ENCODE data around the gene PHB1.
"Not testable (repeated sequence)": the region's sequence is repeated elsewhere in the genome, so short reads cannot be mapped to it uniquely, and the experiment has no call there.

Gene PHB1

DNA sequence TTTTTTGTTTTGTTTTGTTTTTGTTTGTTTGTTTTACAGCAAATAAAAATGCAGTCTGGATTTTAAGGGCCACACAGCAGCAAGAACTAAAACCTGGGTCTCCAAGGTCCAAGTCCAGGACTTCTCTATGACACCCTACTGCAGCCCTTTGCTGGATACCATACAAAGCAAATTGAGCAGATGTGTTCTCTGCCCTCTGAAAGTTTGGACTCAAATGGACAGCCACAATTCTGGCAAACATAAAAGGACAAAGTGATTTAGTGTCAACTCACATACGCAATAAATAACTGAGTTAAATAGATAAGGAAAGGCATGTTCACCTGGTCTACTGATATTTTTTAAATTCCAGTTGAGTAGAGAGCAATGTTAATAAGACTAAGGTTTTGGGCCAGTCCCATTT lies 44.9 kb downstream of the PHB1 start:
- no peaks in the 10 kb centered on the region for H3K4me1 ChIP-seq (ENCODE audit: control insufficient read depth in 1 of 2, insufficient read depth in 2 of 2, low read length in 2 of 2)
- no peaks in the 10 kb centered on the region for H3K9me3 ChIP-seq (ENCODE audit: control insufficient read depth in 1 of 2, low read length in 2 of 2)
- no peak overlapping the region for H3K27ac ChIP-seq (ENCODE audit: low read length)
- no peaks in the 10 kb centered on the region for H3K27me3 ChIP-seq (ENCODE audit: low read depth, low read length)
- H3K36me3 ChIP-seq (ENCODE audit: control insufficient read depth in 1 of 2, insufficient read depth in 2 of 2, low read length in 2 of 2), result no peaks in the 10 kb centered on the region
- no peak overlapping the region for H3K4me3 ChIP-seq (ENCODE audit: low read depth in 1 of 2, low read length in 2 of 2)

GRCh38 chr17:49369089-49369488 lies 45.6 kb downstream of the PHB1 start:
- Histone ChIP-seq H3K4me3 (ENCODE audit: low read depth in 1 of 2, low read length in 2 of 2) (no peak overlapping the region), H3K4me1 (ENCODE audit: control insufficient read depth in 1 of 2, insufficient read depth in 2 of 2, low read length in 2 of 2) (no peaks in the 10 kb centered on the region), H3K9me3 (ENCODE audit: control insufficient read depth in 1 of 2, low read length in 2 of 2) (no peaks in the 10 kb centered on the region), H3K36me3 (ENCODE audit: control insufficient read depth in 1 of 2, insufficient read depth in 2 of 2, low read length in 2 of 2) (no peaks in the 10 kb centered on the region), H3K27me3 (ENCODE audit: low read depth, low read length) (no peaks in the 10 kb centered on the region), H3K27ac (ENCODE audit: low read length) (no peak overlapping the region)

- no peaks in the 10 kb centered on the region for H3K9me3 ChIP-seq (ENCODE audit: control insufficient read depth in 1 of 2, low read length in 2 of 2)
- no peaks in the 10 kb centered on the region for H3K27me3 ChIP-seq (ENCODE audit: low read depth, low read length)
- peaks cover 0 to 2% of the 10 kb centered on the region in 2 donors for H3K4me1 ChIP-seq (ENCODE audit: control insufficient read depth in 1 of 2, insufficient read depth in 2 of 2, low read length in 2 of 2)
- no peak overlapping the region for H3K4me3 ChIP-seq (ENCODE audit: low read depth in 1 of 2, low read length in 2 of 2)
- H3K36me3 ChIP-seq (ENCODE audit: control insufficient read depth in 1 of 2, insufficient read depth in 2 of 2, low read length in 2 of 2), result no peaks in the 10 kb centered on the region
- H3K27ac ChIP-seq (ENCODE audit: low read length), result no peak overlapping the region
These were observed 49.0 kb downstream of the PHB1 start for GRCh38 chr17:49365667-49366066.

- H3K36me3 ChIP-seq (ENCODE audit: control insufficient read depth in 1 of 2, insufficient read depth in 2 of 2, low read length in 2 of 2); H3K4me3 ChIP-seq (ENCODE audit: low read depth in 1 of 2, low read length in 2 of 2); H3K9me3 ChIP-seq (ENCODE audit: control insufficient read depth in 1 of 2, low read length in 2 of 2); H3K27me3 ChIP-seq (ENCODE audit: low read depth, low read length); H3K27ac ChIP-seq (ENCODE audit: low read length); H3K4me1 ChIP-seq (ENCODE audit: control insufficient read depth in 1 of 2, insufficient read depth in 2 of 2, low read length in 2 of 2): not testable (repeated sequence)
These were observed 49.6 kb downstream of the PHB1 start for GRCh38 chr17:49365126-49365525.

GRCh38 chr17:49364119-49364518 lies 50.6 kb downstream of the PHB1 start:
- peaks cover 7 to 17% of the 10 kb centered on the region in 2 donors for H3K4me1 ChIP-seq (ENCODE audit: control insufficient read depth in 1 of 2, insufficient read depth in 2 of 2, low read length in 2 of 2)
- no peaks in the 10 kb centered on the region for H3K9me3 ChIP-seq (ENCODE audit: control insufficient read depth in 1 of 2, low read length in 2 of 2)
- H3K4me3 ChIP-seq (ENCODE audit: low read depth in 1 of 2, low read length in 2 of 2), result no peak overlapping the region
- no peak overlapping the region for H3K27ac ChIP-seq (ENCODE audit: low read length)
- H3K27me3 ChIP-seq (ENCODE audit: low read depth, low read length), result no peaks in the 10 kb centered on the region
- H3K36me3 ChIP-seq (ENCODE audit: control insufficient read depth in 1 of 2, insufficient read depth in 2 of 2, low read length in 2 of 2), result no peaks in the 10 kb centered on the region

DNA sequence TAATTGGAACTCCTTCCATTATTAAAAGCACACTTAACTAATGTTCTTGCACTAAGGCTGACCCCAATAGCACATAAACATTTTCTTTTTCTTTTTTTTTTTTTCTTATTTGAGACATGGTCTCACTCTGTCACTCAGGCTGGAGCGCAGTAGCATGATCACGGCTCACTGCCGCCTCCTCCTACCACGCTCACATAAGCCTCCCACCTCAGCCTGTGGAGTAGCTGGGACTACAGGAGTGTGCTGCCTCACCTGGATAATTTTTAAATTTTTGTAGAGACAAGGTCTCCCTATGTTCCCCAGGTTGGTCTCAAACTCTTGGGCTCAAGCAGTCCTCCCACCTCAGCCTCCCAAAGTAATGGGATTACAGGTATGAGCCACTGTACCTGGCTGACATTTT lies 51.4 kb downstream of the PHB1 start:
- peaks cover 12 to 26% of the 10 kb centered on the region in 2 donors for H3K4me1 ChIP-seq (ENCODE audit: control insufficient read depth in 1 of 2, insufficient read depth in 2 of 2, low read length in 2 of 2)
- H3K27ac ChIP-seq (ENCODE audit: low read length), result no peak overlapping the region
- H3K4me3 ChIP-seq (ENCODE audit: low read depth in 1 of 2, low read length in 2 of 2), result no peak overlapping the region
- no peaks in the 10 kb centered on the region for H3K9me3 ChIP-seq (ENCODE audit: control insufficient read depth in 1 of 2, low read length in 2 of 2)
- H3K27me3 ChIP-seq (ENCODE audit: low read depth, low read length), result no peaks in the 10 kb centered on the region
- H3K36me3 ChIP-seq (ENCODE audit: control insufficient read depth in 1 of 2, insufficient read depth in 2 of 2, low read length in 2 of 2), result no peaks in the 10 kb centered on the region

GRCh38 chr17:49362723-49363117 lies 52.0 kb downstream of the PHB1 start:
- Histone ChIP-seq H3K4me1 (ENCODE audit: control insufficient read depth in 1 of 2, insufficient read depth in 2 of 2, low read length in 2 of 2) (peaks cover 16 to 31% of the 10 kb centered on the region in 2 donors), H3K36me3 (ENCODE audit: control insufficient read depth in 1 of 2, insufficient read depth in 2 of 2, low read length in 2 of 2) (no peaks in the 10 kb centered on the region), H3K27ac (ENCODE audit: low read length) (peak overlapping the region; percentile 74), H3K9me3 (ENCODE audit: control insufficient read depth in 1 of 2, low read length in 2 of 2) (no peaks in the 10 kb centered on the region), H3K4me3 (ENCODE audit: low read depth in 1 of 2, low read length in 2 of 2) (peak overlapping the region; percentile 54 to 69), H3K27me3 (ENCODE audit: low read depth, low read length) (no peaks in the 10 kb centered on the region)

GRCh38 chr17:49361902-49362722 lies 52.6 kb downstream of the PHB1 start, which contains the start of gene ZNF652:
ZNF652 (minus strand) TSS chr17:49362250; CDS start chr17:49317725, 44,525 bp downstream.
- H3K36me3 ChIP-seq (ENCODE audit: control insufficient read depth in 1 of 2, insufficient read depth in 2 of 2, low read length in 2 of 2), result no peaks in the 10 kb centered on the region
- H3K27me3 ChIP-seq (ENCODE audit: low read depth, low read length), result no peaks in the 10 kb centered on the region
- H3K4me3 ChIP-seq (ENCODE audit: low read depth in 1 of 2, low read length in 2 of 2), result peak within 1 kb of the TSS; percentile 88 to 94
- peak within 1 kb of the TSS; percentile 76 for H3K27ac ChIP-seq (ENCODE audit: low read length)
- no peaks in the 10 kb centered on the region for H3K9me3 ChIP-seq (ENCODE audit: control insufficient read depth in 1 of 2, low read length in 2 of 2)
- peaks cover 18 to 37% of the 10 kb centered on the region in 2 donors for H3K4me1 ChIP-seq (ENCODE audit: control insufficient read depth in 1 of 2, insufficient read depth in 2 of 2, low read length in 2 of 2)

DNA sequence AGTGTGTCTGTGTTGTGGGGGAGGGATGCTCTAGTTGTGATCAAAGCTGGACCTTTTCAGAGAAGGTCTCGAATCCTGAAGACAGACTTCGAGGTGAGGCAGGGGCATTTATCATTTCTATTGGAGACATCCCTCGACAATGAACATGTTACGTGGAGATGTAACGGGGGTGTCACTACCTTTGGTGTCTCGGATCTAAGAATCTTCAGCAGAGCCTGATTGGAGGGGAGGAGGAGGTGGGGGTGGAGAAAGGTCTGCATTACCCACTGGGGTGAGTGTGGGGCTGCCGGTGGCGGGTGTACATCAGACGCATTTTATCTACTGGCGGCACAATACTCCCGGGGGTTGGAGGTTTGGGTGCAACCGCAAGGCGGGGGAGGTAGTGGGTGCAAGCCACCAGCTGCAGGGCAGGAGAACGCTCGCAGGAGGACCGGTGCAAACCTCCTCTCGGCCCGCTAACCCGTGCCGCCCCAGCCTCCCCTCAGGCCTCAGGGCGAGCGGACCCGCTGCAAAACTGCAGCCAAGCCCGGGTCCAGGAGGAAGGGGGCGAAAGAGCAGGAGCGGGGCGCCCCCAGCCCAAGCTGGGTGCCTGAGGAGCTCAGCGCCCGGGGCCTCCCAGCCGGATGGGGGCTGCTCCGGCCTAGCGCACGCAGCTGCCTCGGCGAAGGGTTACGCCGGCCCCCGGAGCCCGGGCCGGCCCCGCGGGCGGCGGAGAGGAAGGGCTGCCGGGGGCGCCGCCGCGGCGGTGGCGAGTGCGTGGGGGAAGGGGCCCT lies 53.4 kb downstream of the PHB1 start:
- H3K9me3 ChIP-seq (ENCODE audit: control insufficient read depth in 1 of 2, low read length in 2 of 2), result no peaks in the 10 kb centered on the region
- no peaks in the 10 kb centered on the region for H3K36me3 ChIP-seq (ENCODE audit: control insufficient read depth in 1 of 2, insufficient read depth in 2 of 2, low read length in 2 of 2)
- H3K27ac ChIP-seq (ENCODE audit: low read length), result peak overlapping the region; percentile 76
- peak overlapping the region; percentile 88 to 94 for H3K4me3 ChIP-seq (ENCODE audit: low read depth in 1 of 2, low read length in 2 of 2)
- H3K27me3 ChIP-seq (ENCODE audit: low read depth, low read length), result no peaks in the 10 kb centered on the region
- peaks cover 18 to 43% of the 10 kb centered on the region in 2 donors for H3K4me1 ChIP-seq (ENCODE audit: control insufficient read depth in 1 of 2, insufficient read depth in 2 of 2, low read length in 2 of 2)

- no peaks in the 10 kb centered on the region for H3K36me3 ChIP-seq (ENCODE audit: control insufficient read depth in 1 of 2, insufficient read depth in 2 of 2, low read length in 2 of 2)
- no peaks in the 10 kb centered on the region for H3K27me3 ChIP-seq (ENCODE audit: low read depth, low read length)
- H3K4me3 ChIP-seq (ENCODE audit: low read depth in 1 of 2, low read length in 2 of 2), result peak overlapping the region; percentile 88 to 94
- H3K4me1 ChIP-seq (ENCODE audit: control insufficient read depth in 1 of 2, insufficient read depth in 2 of 2, low read length in 2 of 2), result peaks cover 18 to 45% of the 10 kb centered on the region in 2 donors
- no peaks in the 10 kb centered on the region for H3K9me3 ChIP-seq (ENCODE audit: control insufficient read depth in 1 of 2, low read length in 2 of 2)
- peak overlapping the region; percentile 76 for H3K27ac ChIP-seq (ENCODE audit: low read length)
These were observed 53.9 kb downstream of the PHB1 start for GRCh38 chr17:49360796-49361128.

- Histone ChIP-seq H3K27ac (ENCODE audit: low read length) (peak overlapping the region; percentile 76), H3K36me3 (ENCODE audit: control insufficient read depth in 1 of 2, insufficient read depth in 2 of 2, low read length in 2 of 2) (no peaks in the 10 kb centered on the region), H3K4me3 (ENCODE audit: low read depth in 1 of 2, low read length in 2 of 2) (peak overlapping the region; percentile 88 to 94), H3K9me3 (ENCODE audit: control insufficient read depth in 1 of 2, low read length in 2 of 2) (no peaks in the 10 kb centered on the region), H3K4me1 (ENCODE audit: control insufficient read depth in 1 of 2, insufficient read depth in 2 of 2, low read length in 2 of 2) (peaks cover 18 to 45% of the 10 kb centered on the region in 2 donors), H3K27me3 (ENCODE audit: low read depth, low read length) (no peaks in the 10 kb centered on the region)
These were observed 54.5 kb downstream of the PHB1 start for GRCh38 chr17:49359990-49360795.

All from muscle layer of duodenum (tissue), 2 donors.